Astrocyte (in vitro differentiated cells and primary cell): ENCODE measurements around the gene STAT3. TPM values are rescaled to one million over a fixed set of nuclear protein-coding genes. Genes with fewer than 3 reads are reported as not detected.

Experiments used
- DNase-seq: peaks from one replicate; pipeline ENCODE4 v3.0.0-alpha.2; 2010; ENCODE audit warnings: low read depth
- FAIRE-seq: peaks from 2 replicates; lab custom pipeline; 2011; peaks lifted over from hg19 to GRCh38; lab: Jason Lieb, UNC
- H2AFZ ChIP-seq: 2 replicates; pipeline ENCODE4 v1.6.0; 2012; ENCODE audit warnings: low read depth, low read length, inconsistent platforms
- H3K27ac ChIP-seq: 2 replicates; pipeline ENCODE4 v1.5.1; 2011; ENCODE audit warnings: low read depth, low read length, inconsistent platforms
- H3K27me3 ChIP-seq: 2 replicates; pipeline ENCODE4 v1.6.0; 2011; ENCODE audit warnings: low read length, inconsistent platforms; ENCODE audit not compliant: insufficient read depth
- H3K36me3 ChIP-seq: 2 replicates; pipeline ENCODE4 v1.5.1; 2011; ENCODE audit warnings: low read length, inconsistent platforms; ENCODE audit not compliant: insufficient read depth
- H3K4me1 ChIP-seq: 2 replicates; pipeline ENCODE4 v1.5.1; 2011; ENCODE audit warnings: low read length, inconsistent platforms; ENCODE audit not compliant: insufficient read depth
- H3K4me2 ChIP-seq: 2 replicates; pipeline ENCODE4 v1.6.0; 2012; ENCODE audit warnings: low read length, inconsistent platforms
- H3K4me3 ChIP-seq: 2 replicates; pipeline ENCODE4 v1.5.1; 2011; ENCODE audit warnings: low read depth, mild to moderate bottlenecking, low read length, inconsistent platforms; ENCODE audit not compliant: insufficient read depth
- H3K79me2 ChIP-seq: 2 replicates; pipeline ENCODE4 v1.6.0; 2012; ENCODE audit warnings: mild to moderate bottlenecking, low read length, inconsistent platforms; ENCODE audit not compliant: insufficient read depth
- H3K9ac ChIP-seq: 2 replicates; pipeline ENCODE4 v1.6.0; 2012; ENCODE audit warnings: mild to moderate bottlenecking, low read length, inconsistent platforms
- H3K9me3 ChIP-seq: 2 replicates; pipeline ENCODE4 v1.5.1; 2012; ENCODE audit warnings: low read depth, mild to moderate bottlenecking, low read length, inconsistent platforms; ENCODE audit not compliant: insufficient read depth
- H4K20me1 ChIP-seq: 2 replicates; pipeline ENCODE4 v1.6.0; 2012; ENCODE audit warnings: low read length, inconsistent platforms; ENCODE audit not compliant: insufficient read depth
- H3K27ac Mint-ChIP-seq: one replicate; pipeline ENCODE4 v1.8.0; 2021; ENCODE audit warnings: mild to moderate bottlenecking, mixed read lengths; ENCODE audit not compliant: unreplicated experiment
- H3K27me3 Mint-ChIP-seq: one replicate; pipeline ENCODE4 v1.8.0; 2021; ENCODE audit warnings: low read depth, mixed read lengths; ENCODE audit not compliant: unreplicated experiment
- H3K36me3 Mint-ChIP-seq: one replicate; pipeline ENCODE4 v1.8.0; 2021; ENCODE audit warnings: low read depth, mixed read lengths; ENCODE audit not compliant: unreplicated experiment
- H3K4me1 Mint-ChIP-seq: one replicate; pipeline ENCODE4 v1.8.0; 2021; ENCODE audit warnings: low read depth, mixed read lengths; ENCODE audit not compliant: unreplicated experiment
- H3K4me3 Mint-ChIP-seq: one replicate; pipeline ENCODE4 v1.8.0; 2021; ENCODE audit warnings: mild to moderate bottlenecking, moderate library complexity, mixed read lengths; ENCODE audit not compliant: unreplicated experiment
- H3K9me3 Mint-ChIP-seq: one replicate; pipeline ENCODE4 v1.8.0; 2021; ENCODE audit warnings: mild to moderate bottlenecking, mixed read lengths; ENCODE audit not compliant: unreplicated experiment
- EZH2 ChIP-seq: IDR thresholded peaks from 2 replicates; pipeline ENCODE4 v1.6.1; 2012; ENCODE audit warnings: mild to moderate bottlenecking, low read length, inconsistent platforms; ENCODE audit not compliant: insufficient read depth
- total RNA-seq: library from RNA; stranded (reverse); gene quantifications from 2 replicates; pipeline ENCODE4 v1.2.1, GENCODE V29; 2021
- TF ChIP-seq, protein P1 (sequence below): IDR thresholded peaks from 2 replicates; pipeline ENCODE4 v1.5.1; 2011; ENCODE audit warnings: low read depth, mild to moderate bottlenecking, inconsistent platforms, low read length, moderate library complexity; ENCODE audit not compliant: insufficient read depth

The STAT3 gene
- total RNA-seq, 1 donor from 2014 or later: 145 TPM

DNA sequence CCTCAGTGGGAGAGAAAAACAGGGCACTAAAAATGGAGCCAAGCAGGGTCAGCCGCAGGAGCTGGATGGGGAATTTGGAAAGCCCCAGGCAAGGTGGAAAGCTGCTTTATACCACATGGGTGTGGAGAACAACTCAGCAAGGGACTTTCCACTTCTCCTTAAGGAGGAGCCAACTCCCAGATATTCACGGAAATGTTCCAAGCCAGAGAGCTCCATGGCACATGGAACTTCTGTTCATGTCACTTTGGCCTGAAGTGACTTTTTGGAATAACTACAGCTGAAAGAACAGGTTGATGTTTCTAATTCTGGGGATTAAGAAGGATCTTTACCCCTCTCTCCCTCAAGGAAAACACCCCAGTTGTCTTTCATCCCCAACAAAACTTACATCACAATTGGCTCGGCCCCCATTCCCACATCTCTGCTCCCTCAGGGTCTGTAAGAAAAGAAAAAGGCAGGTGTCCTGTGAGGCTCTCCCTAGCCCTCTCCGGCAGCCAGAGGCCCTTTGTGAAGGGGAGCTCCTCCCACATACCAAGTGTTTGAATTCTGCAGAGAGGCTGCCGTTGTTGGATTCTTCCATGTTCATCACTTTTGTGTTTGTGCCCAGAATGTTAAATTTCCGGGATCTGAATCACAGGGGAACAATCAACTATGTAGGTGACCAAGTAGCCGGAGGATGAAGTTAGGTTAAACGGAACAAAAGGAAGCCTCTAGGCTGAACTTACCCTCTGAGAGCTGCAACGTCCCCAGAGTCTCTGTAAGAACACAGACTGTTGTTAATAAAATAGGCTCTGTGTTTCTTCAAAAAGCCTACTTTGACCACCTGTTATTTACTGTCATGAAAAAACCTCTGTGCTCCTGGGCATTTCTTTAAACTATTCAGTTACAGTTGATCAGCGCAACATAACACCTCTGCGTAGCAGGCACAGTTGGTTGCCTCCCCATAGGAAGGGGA, 58.9 kb downstream of the STAT3 start:
- peak overlapping the region; percentile 69 for H3K9ac ChIP-seq
- peak; percentile 86 for DNase-seq
- peak; percentile 26 for FAIRE-seq
- H3K9me3 ChIP-seq: no peaks in the 10 kb centered on the region
- peaks cover 25% of the 10 kb centered on the region for H3K36me3 Mint-ChIP-seq
- H3K4me1 Mint-ChIP-seq: peaks cover 21% of the 10 kb centered on the region
- TF ChIP-seq, protein P1, sequence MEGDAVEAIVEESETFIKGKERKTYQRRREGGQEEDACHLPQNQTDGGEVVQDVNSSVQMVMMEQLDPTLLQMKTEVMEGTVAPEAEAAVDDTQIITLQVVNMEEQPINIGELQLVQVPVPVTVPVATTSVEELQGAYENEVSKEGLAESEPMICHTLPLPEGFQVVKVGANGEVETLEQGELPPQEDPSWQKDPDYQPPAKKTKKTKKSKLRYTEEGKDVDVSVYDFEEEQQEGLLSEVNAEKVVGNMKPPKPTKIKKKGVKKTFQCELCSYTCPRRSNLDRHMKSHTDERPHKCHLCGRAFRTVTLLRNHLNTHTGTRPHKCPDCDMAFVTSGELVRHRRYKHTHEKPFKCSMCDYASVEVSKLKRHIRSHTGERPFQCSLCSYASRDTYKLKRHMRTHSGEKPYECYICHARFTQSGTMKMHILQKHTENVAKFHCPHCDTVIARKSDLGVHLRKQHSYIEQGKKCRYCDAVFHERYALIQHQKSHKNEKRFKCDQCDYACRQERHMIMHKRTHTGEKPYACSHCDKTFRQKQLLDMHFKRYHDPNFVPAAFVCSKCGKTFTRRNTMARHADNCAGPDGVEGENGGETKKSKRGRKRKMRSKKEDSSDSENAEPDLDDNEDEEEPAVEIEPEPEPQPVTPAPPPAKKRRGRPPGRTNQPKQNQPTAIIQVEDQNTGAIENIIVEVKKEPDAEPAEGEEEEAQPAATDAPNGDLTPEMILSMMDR: no peak
- no peak for TF ChIP-seq EZH2
- no peaks in the 10 kb centered on the region for H3K27me3 Mint-ChIP-seq
- no peaks in the 10 kb centered on the region for H3K79me2 ChIP-seq
- H3K27me3 ChIP-seq: no peaks in the 10 kb centered on the region
- H2AFZ ChIP-seq: no peak overlapping the region
- no peaks in the 10 kb centered on the region for H3K9me3 Mint-ChIP-seq
- peak overlapping the region; percentile 70 for H3K4me2 ChIP-seq
- H3K27ac ChIP-seq: peak overlapping the region; percentile 70
- peak overlapping the region; percentile 83 for H3K27ac Mint-ChIP-seq
- H3K36me3 ChIP-seq: peaks cover 28% of the 10 kb centered on the region
- peaks cover 29% of the 10 kb centered on the region for H3K4me1 ChIP-seq
- peak overlapping the region; percentile 62 for H3K4me3 Mint-ChIP-seq
- H3K4me3 ChIP-seq: no peak overlapping the region
- H4K20me1 ChIP-seq: peaks cover 9% of the 10 kb centered on the region

GRCh38 chr17:42325026-42325425, 63.2 kb downstream of the STAT3 start:
- H3K27ac Mint-ChIP-seq: peak overlapping the region; percentile 78
- DNase-seq: peak; percentile 92
- peaks cover 15% of the 10 kb centered on the region for H4K20me1 ChIP-seq
- FAIRE-seq: peak; percentile 39
- H3K9ac ChIP-seq: peak overlapping the region; percentile 25
- peak overlapping the region; percentile 54 for H3K4me2 ChIP-seq
- H3K9me3 Mint-ChIP-seq: no peaks in the 10 kb centered on the region
- TF ChIP-seq EZH2: no peak
- TF ChIP-seq, protein P1: no peak
- peak overlapping the region; percentile 46 for H3K4me3 Mint-ChIP-seq
- no peaks in the 10 kb centered on the region for H3K79me2 ChIP-seq
- no peak overlapping the region for H3K4me3 ChIP-seq
- no peaks in the 10 kb centered on the region for H3K9me3 ChIP-seq
- no peaks in the 10 kb centered on the region for H3K27me3 Mint-ChIP-seq
- H2AFZ ChIP-seq: no peak overlapping the region
- H3K36me3 ChIP-seq: peaks cover 18% of the 10 kb centered on the region
- no peaks in the 10 kb centered on the region for H3K27me3 ChIP-seq
- H3K36me3 Mint-ChIP-seq: peaks cover 24% of the 10 kb centered on the region
- H3K27ac ChIP-seq: peak overlapping the region; percentile 70
- H3K4me1 Mint-ChIP-seq: peaks cover 24% of the 10 kb centered on the region
- H3K4me1 ChIP-seq: peaks cover 33% of the 10 kb centered on the region
